ES-I3 (cell line): ENCODE results near the gene PRKG2.

Experiments
- H3K36me3 ChIP-seq: 2 replicates; pipeline ENCODE4 v1.6.1; 2013; ENCODE audit warnings: mild to moderate bottlenecking, low read length, control low read depth, moderate library complexity; ENCODE audit not compliant: insufficient read depth
- H3K4me1 ChIP-seq: 2 replicates; pipeline ENCODE4 v1.6.1; 2013; ENCODE audit warnings: mild to moderate bottlenecking, control low read depth, low read length; ENCODE audit not compliant: insufficient read depth
- H3K9ac ChIP-seq: 2 replicates; pipeline ENCODE4 v1.6.1; 2013; ENCODE audit warnings: low read depth, mild to moderate bottlenecking, low read length, moderate library complexity
- H3K9me3 ChIP-seq: 2 replicates; pipeline ENCODE4 v1.6.1; 2013; ENCODE audit warnings: mild to moderate bottlenecking, low read length, moderate library complexity; ENCODE audit not compliant: control insufficient read depth, insufficient read depth

The PRKG2 gene

DNA sequence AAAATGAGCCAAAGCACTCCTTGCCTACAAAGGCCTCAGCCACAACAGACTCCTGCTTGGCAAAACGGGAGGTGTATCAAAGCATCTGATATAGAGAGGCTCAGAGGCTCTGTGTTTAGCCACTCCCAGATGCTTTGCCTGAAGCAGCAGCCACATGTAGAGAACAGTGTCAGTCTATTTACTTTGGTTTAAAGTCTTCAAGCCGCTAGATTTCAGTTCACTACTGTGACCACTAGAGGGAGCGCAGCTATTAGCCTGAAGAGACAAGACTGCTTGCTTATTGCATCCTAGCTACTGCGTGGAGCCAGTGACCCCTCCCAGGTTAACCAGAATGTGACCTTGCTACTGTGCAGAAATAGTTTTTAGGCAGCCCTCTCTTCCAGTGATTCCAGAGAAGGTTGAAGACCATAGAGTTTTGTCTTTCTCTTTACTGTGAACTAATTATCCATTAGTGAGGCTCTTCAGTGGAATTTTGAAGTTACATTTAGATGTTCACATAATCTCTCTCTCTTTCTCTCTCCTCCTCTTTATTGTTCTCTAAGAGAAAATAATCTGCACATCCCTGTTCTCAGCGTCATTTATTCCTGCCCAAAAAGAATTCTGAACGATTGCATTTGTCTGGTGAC, 145.2 kb downstream of the PRKG2 start:
- no peaks in the 10 kb centered on the region for H3K4me1 ChIP-seq
- H3K36me3 ChIP-seq, result no peaks in the 10 kb centered on the region
- H3K9me3 ChIP-seq, result no peaks in the 10 kb centered on the region
- H3K9ac ChIP-seq, result no peak overlapping the region

DNA sequence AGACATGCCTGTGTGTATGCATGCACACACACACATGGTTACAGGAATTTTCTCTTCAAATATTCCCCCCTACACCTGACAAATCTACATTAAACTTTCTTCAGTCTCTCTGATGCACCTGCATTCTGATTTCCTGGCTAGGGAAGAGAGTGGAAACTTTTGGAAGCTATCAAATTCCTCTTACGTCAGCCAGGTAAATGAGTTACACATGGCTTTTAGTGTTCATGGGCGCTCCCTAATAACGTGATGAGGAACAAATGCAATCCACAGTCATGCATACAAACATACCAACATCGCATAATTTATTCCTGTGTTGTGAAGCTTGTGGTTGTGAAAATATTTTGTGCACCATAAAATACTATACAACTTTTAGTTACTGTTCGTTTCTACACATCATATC, 149.6 kb downstream of the PRKG2 start:
- H3K36me3 ChIP-seq, result no peaks in the 10 kb centered on the region
- H3K4me1 ChIP-seq, result no peaks in the 10 kb centered on the region
- H3K9ac ChIP-seq, result no peak overlapping the region
- H3K9me3 ChIP-seq, result no peaks in the 10 kb centered on the region

DNA sequence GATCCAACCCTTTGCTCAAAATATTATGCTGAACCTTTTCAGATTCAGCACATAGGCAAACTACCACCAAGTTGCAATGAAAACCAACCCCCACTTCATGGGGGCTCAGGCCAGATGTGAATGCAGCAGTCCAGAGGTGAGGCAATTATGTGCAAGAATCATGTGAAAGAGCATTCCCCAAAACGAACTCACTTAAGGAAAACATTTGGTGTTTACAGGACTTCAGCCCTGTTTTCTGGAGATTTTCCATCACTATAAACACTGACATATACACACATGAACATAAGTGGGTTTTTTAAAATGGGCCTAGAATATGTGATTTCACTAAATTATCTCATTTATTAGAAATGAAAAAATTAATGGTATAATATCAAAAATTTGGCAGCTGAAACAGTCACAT, 153.0 kb downstream of the PRKG2 start:
- Histone ChIP-seq H3K36me3 (no peaks in the 10 kb centered on the region), H3K9ac (no peak overlapping the region), H3K4me1 (no peaks in the 10 kb centered on the region), H3K9me3 (no peaks in the 10 kb centered on the region)

DNA sequence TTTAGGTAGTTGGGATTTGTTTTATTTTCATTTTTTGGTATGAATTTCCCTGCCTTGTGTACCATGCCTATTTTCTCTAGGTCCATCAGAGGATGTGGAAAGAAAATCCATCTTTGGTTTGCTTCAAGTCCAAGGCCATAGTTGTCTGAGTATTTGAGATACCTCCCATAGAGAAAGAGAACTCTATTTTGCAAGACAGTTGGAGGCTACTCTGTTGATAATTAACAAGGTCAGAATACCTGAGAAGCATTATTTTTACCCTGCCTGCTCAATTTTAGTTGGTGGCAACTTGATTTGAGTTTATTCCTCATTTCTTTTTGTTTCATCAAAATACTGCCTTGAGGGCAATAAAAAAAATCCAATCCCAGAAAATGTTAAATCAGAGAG, 153.7 kb downstream of the PRKG2 start:
- Histone ChIP-seq H3K36me3 (no peaks in the 10 kb centered on the region), H3K9me3 (no peaks in the 10 kb centered on the region), H3K9ac (no peak overlapping the region), H3K4me1 (no peaks in the 10 kb centered on the region)

DNA sequence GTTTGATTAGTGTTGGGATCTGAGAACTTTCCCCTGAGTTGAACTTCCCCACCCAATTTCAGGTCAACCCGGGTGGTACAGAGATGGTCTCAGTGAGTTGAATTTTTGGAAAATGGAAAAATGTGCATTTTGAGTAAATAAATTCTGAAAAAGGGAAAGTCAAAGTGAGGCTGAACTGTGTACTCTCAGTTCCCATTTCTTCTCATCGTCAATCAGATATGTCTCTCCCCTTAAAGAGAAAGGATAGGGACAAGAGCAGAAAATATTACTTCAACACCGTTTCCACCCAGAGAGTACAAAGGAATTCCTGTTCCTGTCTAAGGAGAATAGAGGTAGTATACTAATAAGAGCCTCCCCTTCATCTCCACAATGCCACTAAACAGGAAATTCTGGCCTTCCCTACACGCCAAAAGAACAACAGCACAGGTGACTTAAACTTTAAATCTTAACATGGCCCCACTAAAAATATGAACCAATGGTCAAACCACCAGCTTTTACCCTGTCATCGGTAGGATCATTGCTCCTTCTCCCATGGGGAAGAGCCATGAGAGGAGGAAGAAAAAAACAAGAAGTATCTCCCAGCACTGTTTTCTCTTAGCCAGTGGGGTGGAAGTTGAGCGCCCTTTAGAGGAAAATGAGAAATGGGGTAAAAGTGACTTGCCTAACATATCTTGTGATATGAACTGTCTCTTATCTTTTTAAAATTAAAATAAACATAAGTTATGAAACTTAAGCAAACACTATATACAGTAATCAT, 154.3 kb downstream of the PRKG2 start:
- Histone ChIP-seq H3K4me1 (no peaks in the 10 kb centered on the region), H3K9me3 (no peaks in the 10 kb centered on the region), H3K9ac (no peak overlapping the region), H3K36me3 (no peaks in the 10 kb centered on the region)

DNA sequence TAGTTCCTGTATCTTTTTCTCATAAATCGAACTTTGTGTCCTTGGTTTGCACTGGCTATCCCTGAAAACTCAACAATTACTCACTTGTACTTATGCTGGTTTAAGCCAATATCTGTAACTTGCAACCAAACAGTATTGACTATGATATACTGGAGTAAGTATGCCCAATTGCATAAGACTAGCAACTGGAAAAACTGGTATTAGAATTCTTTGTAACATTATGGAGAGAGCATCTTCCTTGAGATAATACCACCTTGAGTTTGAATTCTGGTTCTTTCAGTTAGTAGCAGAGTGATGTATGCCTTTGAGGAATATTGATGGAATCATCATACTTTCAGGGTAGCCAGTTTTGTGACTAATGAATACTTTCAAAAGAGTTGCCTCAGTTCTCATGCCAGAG, 156.4 kb downstream of the PRKG2 start:
- H3K36me3 ChIP-seq, result no peaks in the 10 kb centered on the region
- no peak overlapping the region for H3K9ac ChIP-seq
- H3K9me3 ChIP-seq, result no peaks in the 10 kb centered on the region
- H3K4me1 ChIP-seq, result no peaks in the 10 kb centered on the region

DNA sequence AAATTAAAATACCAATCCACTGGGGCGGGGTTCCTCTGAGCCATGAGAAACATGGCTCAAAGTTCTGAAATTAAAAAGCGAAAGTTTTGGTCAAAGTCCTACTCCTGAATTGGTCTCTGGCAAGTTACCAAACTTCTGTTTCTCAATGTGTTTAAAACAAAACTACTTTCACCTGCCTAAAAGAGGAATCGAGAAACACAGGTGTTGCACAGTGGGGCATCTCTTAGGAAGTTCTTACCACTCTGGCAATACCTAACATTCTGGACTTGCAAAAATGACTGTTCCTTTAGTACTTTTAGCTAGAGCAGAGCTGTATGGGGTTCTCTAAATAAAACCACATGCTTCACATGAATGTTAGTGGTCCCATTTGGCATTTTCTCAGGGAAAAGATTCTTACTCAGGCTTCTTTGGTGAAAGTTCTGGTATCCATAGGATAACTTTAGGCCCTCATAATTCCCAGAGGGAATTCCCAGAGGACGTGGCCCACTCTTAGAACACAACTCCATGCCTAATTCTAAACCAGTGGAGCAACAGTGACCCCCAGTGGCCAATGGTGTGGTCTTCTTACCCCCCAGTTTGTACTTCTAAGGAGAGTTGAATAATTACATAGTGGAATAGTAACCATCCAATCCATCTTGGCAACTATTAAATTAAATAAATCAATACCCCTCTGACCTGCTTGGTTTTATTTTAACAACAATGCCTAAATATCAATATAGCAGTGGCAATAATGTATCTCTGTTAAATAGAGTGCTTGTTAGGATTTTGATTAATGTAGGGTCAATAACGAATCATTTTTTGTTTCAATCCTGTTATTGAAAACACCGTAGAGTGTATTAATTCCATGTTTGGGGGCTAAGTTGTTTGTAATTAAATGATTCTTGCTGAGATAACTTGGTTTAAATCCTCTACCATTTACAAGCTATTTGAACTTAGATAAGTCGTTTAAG, 162.6 kb downstream of the PRKG2 start:
- Histone ChIP-seq H3K36me3 (no peaks in the 10 kb centered on the region), H3K9me3 (no peaks in the 10 kb centered on the region), H3K9ac (no peak overlapping the region), H3K4me1 (peaks cover 4% of the 10 kb centered on the region; the same call in 1 of the 2 replicates)

DNA sequence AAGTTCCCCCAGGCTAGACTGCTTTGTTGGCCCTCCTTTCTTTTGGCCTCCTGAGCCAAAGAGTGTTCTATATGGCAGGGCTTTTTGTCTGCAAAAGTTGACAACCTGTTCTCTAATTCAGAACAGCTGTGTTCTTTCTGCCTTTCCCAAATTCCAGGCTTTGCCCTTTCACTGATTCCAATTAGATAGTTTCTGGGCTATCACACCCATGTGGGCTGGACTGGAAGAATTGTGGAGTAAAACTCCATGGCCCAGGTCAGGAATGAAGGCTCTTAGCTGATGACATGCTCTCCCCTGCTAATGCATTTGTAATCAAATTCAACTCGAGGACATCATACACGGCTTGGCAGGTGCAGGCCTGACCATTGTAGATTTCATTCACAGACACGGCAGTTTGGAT, 165.1 kb downstream of the PRKG2 start:
- peaks cover 4% of the 10 kb centered on the region; the same call in 1 of the 2 replicates for H3K4me1 ChIP-seq

DNA sequence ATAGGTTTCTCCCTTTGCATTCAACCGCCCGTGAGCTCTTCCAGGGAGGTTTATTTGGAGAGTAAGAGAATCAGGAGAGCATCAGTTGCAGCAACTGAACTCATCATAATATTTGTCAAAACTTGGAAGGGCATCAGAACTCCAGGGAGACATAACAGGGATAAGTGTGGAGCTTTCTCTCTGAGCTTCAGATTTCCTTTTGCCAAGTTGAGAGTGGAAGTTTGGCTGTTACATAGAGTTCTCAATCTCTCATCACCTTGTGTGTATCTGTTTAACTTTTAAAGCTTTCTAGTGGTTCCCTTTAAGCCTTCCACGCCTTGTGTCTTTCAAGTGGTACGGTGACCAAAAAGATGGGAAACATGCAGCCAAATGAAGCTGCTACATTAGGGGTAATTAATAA, 165.7 kb downstream of the PRKG2 start:
- Histone ChIP-seq H3K36me3 (no peaks in the 10 kb centered on the region), H3K9me3 (no peaks in the 10 kb centered on the region), H3K4me1 (peaks cover 4% of the 10 kb centered on the region; the same call in 1 of the 2 replicates), H3K9ac (no peak overlapping the region)

More for the DNA sequence above, 165.1 kb downstream of the PRKG2 start:
- Histone ChIP-seq H3K36me3 (no peaks in the 10 kb centered on the region), H3K9me3 (no peaks in the 10 kb centered on the region), H3K9ac (no peak overlapping the region)

DNA sequence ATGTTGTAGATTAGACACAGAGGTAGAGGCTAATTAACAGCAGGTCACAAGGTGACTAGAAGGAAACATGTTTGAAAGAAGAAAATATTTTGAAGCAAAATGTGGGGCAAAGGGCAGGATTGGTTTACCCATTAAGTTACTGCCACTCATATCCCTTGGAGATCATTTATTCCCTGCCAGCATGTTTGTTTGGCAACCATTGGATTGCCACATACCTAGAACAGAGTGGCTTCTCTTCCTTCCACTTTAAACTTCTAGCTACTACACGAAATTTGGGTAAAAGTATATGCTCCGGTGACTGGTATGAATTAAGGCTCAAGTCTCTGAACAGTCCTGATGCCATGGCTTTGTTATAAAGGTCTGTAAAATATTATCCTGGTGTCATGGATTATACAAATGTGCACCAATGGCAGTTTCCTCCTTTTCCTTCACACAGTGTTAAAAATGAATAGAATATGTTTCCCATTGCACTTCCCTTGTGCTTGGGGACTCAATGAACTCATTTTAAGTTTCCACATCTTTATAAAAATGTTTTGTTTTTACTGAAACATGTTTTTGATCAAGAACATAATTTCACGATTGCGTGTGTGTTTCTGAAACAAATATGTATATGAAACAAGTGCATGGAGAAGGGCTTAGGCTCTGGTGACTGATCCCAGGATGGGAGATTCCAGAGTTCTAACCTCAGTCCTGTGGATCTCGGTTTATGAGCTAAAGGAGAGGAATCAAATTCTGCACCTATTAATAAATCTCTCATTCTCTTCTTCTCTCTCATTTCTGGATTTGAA, 172.2 kb downstream of the PRKG2 start:
- Histone ChIP-seq H3K36me3 (no peaks in the 10 kb centered on the region), H3K4me1 (no peaks in the 10 kb centered on the region), H3K9ac (no peak overlapping the region), H3K9me3 (no peaks in the 10 kb centered on the region)

DNA sequence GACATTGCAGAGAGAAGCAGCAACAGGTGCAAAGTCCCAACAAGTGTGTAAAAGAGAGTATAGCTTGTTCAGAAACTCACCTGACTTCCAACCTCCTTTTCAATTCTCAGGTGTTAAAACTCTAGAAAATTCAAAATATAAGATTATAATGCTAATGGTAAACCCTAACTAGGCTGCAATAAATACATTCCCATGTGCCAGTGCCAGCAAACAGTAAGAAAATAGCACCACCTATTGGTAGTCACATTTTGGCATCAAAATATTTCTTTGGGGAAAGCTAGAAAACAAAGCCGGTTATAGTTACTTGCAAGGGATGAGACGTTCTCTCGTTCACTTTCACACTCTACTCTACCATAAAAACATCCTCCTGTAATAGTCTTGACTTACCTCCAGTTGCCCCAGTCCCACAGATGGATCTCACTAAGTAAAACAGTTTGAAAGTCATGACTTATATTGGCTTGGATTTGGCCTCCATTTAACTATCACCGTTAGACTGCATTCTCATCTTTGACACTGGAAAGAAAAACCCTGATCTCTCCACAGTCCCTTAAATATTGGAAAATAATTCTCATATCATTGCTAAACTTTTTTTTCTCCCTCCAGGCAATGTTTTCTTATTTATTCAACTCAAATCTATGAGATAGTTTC, 174.9 kb downstream of the PRKG2 start:
- H3K9me3 ChIP-seq, result no peaks in the 10 kb centered on the region
- no peaks in the 10 kb centered on the region for H3K4me1 ChIP-seq
- H3K36me3 ChIP-seq, result no peaks in the 10 kb centered on the region
- no peak overlapping the region for H3K9ac ChIP-seq

DNA sequence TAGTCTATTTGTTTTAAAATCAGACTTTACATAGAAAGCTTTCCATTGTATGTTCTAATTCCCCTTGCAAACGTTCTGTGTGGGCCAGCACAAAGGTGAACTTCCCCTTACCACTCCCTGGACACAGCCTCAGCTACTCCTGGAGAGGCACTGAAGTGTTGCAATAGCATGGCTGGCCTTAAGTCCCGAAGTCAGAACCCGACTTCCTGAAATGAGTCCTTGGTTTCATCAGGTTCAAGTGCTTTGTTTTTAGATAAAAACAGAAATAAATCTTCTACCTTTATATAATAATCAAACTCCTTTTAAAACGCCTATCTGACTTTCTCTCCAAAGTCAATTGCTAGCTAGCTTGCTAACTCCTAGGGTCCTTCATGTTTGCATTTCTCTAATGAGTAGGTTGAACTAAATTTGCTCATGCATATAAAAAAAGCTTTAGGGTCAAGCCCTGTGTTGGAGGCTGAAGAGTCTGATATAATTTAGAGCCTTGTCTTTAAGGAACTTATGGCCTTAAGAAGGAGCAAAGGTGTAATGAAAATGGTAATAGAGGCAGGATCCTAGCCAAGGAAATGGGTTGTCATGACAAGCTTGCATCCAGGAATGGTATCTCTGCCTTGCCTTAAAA, 175.6 kb downstream of the PRKG2 start:
- H3K9ac ChIP-seq, result no peak overlapping the region
- H3K4me1 ChIP-seq, result no peaks in the 10 kb centered on the region
- H3K36me3 ChIP-seq, result no peaks in the 10 kb centered on the region
- H3K9me3 ChIP-seq, result no peaks in the 10 kb centered on the region

DNA sequence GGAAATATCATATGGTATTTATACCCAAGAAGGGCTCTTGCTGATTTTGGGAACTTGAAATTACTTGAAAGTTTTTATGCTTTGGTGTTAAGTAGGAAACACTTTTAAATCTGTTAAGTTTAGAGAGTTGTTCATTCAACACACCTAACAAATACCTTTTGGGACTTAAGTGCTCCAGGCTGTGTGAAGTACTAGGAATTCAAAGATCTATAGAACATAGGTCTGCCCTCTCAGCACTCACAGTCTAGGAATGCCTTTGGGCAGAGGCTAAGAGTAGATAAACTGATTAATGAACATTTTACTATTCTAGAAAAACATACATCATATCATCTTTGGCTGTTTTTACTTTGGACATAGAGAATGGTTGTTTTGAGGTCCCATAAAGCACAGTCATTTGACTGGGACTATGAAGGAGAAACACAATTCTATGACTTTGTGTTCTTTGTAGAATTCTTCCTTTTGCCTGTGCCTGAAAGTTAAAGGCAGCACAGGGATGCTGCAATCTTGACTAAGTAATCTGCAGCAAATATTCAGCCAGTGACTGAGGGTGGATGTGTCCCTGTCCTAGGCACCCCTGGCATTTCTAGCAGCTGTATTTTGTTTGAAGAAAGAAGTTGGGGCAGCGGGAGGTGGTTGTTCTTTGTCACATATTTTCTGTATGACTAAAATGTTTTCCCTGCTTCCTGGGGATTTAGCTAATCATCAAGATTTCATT, 176.2 kb downstream of the PRKG2 start:
- Histone ChIP-seq H3K36me3 (no peaks in the 10 kb centered on the region), H3K4me1 (no peaks in the 10 kb centered on the region), H3K9ac (no peak overlapping the region), H3K9me3 (no peaks in the 10 kb centered on the region)
